Activated naive CD4-positive, alpha-beta T cell treated with anti-CD3 and anti-CD28 coated beads for 36 hours (primary cell): ENCODE measurements around the gene NEK5. TPM values are rescaled to one million over a fixed set of nuclear protein-coding genes. Genes with fewer than 3 reads are reported as not detected.

ENCODE experiments used
- CTCF ChIA-PET: fragments of 350-600 bp; sonication (Branson Sonifier 250); formaldehyde crosslinking; loops from one replicate; lab custom pipeline; 2021; ENCODE audit warnings: antibody characterized with exemption; lab: Charles Lee
- DNase-seq: peaks from one replicate; pipeline ENCODE4 v3.0.0-alpha.2; 2020
- H3K27ac Mint-ChIP-seq: one replicate; pipeline ENCODE4 v1.8.0; 2021; ENCODE audit warnings: mild to moderate bottlenecking, mixed read lengths
- H3K27me3 Mint-ChIP-seq: one replicate; pipeline ENCODE4 v1.8.0; 2021; ENCODE audit warnings: low read depth, mixed read lengths
- H3K36me3 Mint-ChIP-seq: one replicate; pipeline ENCODE4 v1.8.0; 2021; ENCODE audit warnings: low read depth, mixed read lengths
- H3K4me1 Mint-ChIP-seq: one replicate; pipeline ENCODE4 v1.8.0; 2021; ENCODE audit warnings: low read depth, mixed read lengths
- H3K4me3 Mint-ChIP-seq: one replicate; pipeline ENCODE4 v1.8.0; 2021; ENCODE audit warnings: mild to moderate bottlenecking, moderate library complexity, mixed read lengths
- H3K9me3 Mint-ChIP-seq: one replicate; pipeline ENCODE4 v1.8.0; 2021; ENCODE audit warnings: mixed read lengths
- intact Hi-C: fragments of 100-400 bp; cut with micrococcal nuclease; formaldehyde crosslinking; loops from one replicate; pipeline ENCODE4 v1.15.1; 2023
- total RNA-seq, 2 experiments: library from RNA; stranded (reverse); gene quantifications; one replicate each; pipeline ENCODE4 v1.2.3, GENCODE V29; 2021

NEK5 gene
- total RNA-seq, 2 experiments from 2014 or later: 0.10 to 0.14 TPM

DNA sequence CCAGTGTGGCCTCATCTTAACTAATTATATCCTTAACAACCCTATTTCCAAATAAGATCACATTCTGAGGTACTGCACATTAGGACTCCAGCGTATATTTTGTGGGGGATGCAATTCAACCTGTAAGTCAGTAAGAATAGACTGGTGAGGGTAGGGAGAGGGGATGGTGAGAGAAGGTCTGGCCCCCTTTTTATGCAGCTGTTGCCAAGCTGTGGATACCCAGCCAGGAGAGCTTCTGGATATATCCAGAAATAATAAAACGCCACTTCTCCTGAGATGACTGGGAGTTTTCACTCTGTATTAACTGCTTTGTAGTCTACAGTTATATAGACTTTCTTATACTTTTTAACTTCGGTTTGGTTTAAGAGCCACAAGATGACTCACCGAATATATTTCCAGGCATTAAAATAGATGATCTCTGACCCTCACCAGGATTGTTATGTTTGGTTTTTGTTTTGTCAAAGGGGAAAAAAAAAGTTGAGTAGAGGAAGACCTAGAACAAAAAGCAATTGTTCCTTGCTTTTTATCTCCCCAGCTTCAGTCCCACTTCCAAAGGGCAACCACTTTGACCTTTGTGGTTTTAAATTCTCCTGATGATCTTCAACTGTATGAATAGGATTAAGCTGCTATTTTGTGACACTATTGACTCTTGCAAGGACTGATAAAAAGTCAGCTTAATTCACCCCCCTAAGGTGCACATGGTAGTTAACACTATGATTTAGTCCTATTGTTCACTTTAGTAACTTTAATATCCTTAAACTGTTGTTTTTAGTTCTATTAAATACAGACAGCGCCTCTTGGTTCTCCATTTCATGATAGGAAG lies 33.6 kb upstream of the NEK5 start:
- H3K36me3 Mint-ChIP-seq: peaks cover 6% of the 10 kb centered on the region
- H3K4me3 Mint-ChIP-seq: no peak overlapping the region
- DNase-seq: no peak
- H3K4me1 Mint-ChIP-seq: peaks cover 28% of the 10 kb centered on the region
- peaks cover 5% of the 10 kb centered on the region for H3K27me3 Mint-ChIP-seq
- no peaks in the 10 kb centered on the region for H3K9me3 Mint-ChIP-seq
- no peak overlapping the region for H3K27ac Mint-ChIP-seq
- CTCF ChIA-PET: interaction anchor here (1.5 kb wide), 1 partner anchor 11 kb away, joined by 5 read pairs; no protein-coding TSS in a partner anchor
- intact Hi-C loops: no loop called here

GRCh38 chr13:52161181-52161646 lies 32.3 kb upstream of the NEK5 start:
- H3K4me3 Mint-ChIP-seq: no peak overlapping the region
- no peaks in the 10 kb centered on the region for H3K9me3 Mint-ChIP-seq
- intact Hi-C loops: no loop called here
- H3K36me3 Mint-ChIP-seq: peaks cover 1% of the 10 kb centered on the region
- peaks cover 5% of the 10 kb centered on the region for H3K27me3 Mint-ChIP-seq
- CTCF ChIA-PET: no interaction called here
- H3K27ac Mint-ChIP-seq: no peak overlapping the region
- H3K4me1 Mint-ChIP-seq: peaks cover 35% of the 10 kb centered on the region
- no peak for DNase-seq

GRCh38 chr13:52160506-52160905 lies 31.6 kb upstream of the NEK5 start:
- H3K27me3 Mint-ChIP-seq: peaks cover 5% of the 10 kb centered on the region
- peaks cover 35% of the 10 kb centered on the region for H3K4me1 Mint-ChIP-seq
- no peak overlapping the region for H3K4me3 Mint-ChIP-seq
- H3K9me3 Mint-ChIP-seq: no peaks in the 10 kb centered on the region
- no peak for DNase-seq
- CTCF ChIA-PET: interaction anchor here (0.9 to 1.1 kb wide), 2 partner anchors 27 to 345 kb away, joined by 4 to 5 read pairs; no protein-coding TSS in a partner anchor
- H3K36me3 Mint-ChIP-seq: no peaks in the 10 kb centered on the region
- H3K27ac Mint-ChIP-seq: no peak overlapping the region
- intact Hi-C loops: no loop called here

DNA sequence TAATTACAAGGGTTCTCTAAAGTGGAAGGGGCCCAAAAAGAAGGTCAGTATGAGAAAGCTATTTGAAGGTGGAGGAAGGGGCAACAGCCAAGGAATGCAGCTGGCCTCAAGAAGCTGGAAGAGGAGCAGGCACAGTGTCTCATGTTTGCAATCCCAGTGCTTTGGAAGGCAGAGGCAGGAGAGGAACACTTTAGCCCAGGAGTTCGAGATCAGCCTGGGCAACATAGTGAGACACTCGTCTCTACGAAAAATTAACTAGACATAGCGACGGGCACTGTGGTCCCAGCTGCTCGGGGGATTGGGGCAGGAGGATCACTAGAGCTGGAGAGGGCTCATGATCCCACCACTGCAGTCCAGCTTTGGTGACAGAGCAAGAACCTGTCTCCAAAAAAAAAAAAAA lies 31.2 kb upstream of the NEK5 start:
- peaks cover 35% of the 10 kb centered on the region for H3K4me1 Mint-ChIP-seq
- DNase-seq: no peak
- no peaks in the 10 kb centered on the region for H3K9me3 Mint-ChIP-seq
- H3K36me3 Mint-ChIP-seq: no peaks in the 10 kb centered on the region
- CTCF ChIA-PET: interaction anchor here (0.8 to 1.1 kb wide), 3 partner anchors 26 to 344 kb away, joined by 3 to 5 read pairs (median 4); partner anchors contain the start of gene ATP7B
- intact Hi-C loops: no loop called here
- peaks cover 5% of the 10 kb centered on the region for H3K27me3 Mint-ChIP-seq
- no peak overlapping the region for H3K27ac Mint-ChIP-seq
- peak overlapping the region; percentile 79 for H3K4me3 Mint-ChIP-seq

DNA sequence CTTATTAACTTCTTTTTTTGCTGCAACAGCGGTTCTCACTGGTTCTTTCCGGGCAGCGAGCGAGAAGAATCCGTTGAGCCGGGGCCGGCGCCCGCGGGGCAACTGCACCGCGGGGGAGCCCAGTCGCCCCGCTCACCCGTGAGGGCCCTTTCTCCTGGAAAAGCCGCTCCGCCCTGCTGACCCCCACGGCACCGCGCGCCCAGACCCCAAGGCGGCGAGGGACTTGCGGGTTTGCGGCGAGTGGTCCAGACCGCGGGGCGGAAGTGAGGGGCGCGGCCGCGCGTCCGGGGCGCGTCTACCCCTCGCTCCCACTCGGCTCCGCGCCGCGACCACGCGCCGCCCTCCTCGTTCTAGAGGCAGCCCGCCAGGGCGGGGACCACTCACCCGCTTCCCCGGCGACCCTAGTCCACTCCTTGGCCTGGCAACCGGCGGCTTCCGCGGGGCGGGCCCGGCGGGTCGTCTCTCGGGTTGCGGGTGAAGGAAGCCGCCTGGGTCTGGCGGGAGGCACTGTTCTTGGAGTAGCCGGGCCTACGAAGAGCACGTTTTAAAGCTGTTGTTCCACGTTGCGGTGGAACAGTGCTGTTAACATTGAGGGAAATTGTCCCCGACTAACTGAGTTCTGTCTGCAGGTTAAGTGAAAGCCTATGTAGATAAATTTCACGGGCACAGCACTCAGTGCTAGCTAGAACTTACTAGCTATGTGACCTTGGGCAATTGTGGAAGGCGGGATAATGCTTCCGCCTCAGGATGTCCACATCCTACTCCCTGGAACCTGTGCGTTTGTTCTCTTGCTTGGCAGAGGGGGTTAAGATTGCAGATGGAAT lies 30.5 kb upstream of the NEK5 start, which contains the start of gene NEK3:
Gene NEK3 (minus strand): TSS at position 439 of the 824 bp plus-strand sequence. CDS start 3,406 bp downstream, outside the sequence.
- Mint-ChIP-seq H3K4me3 (peak within 1 kb of the TSS; percentile 79), H3K9me3 (no peaks in the 10 kb centered on the region), H3K27me3 (peaks cover 5% of the 10 kb centered on the region), H3K4me1 (peaks cover 35% of the 10 kb centered on the region), H3K27ac (peak within 1 kb of the TSS; percentile 62), H3K36me3 (no peaks in the 10 kb centered on the region)
- CTCF ChIA-PET: interaction anchor here (0.8 to 1.1 kb wide), 2 partner anchors 26 to 148 kb away, joined by 3 to 5 read pairs; partner anchors contain the start of gene ATP7B
- intact Hi-C loops: loop anchor here (1.0 kb wide), 1 partner anchor 35 kb away; no protein-coding TSS in a partner anchor
- peak; percentile 62 for DNase-seq

GRCh38 chr13:52158629-52159158 lies 29.8 kb upstream of the NEK5 start:
- peak overlapping the region; percentile 62 for H3K27ac Mint-ChIP-seq
- CTCF ChIA-PET: no interaction called here
- no peaks in the 10 kb centered on the region for H3K9me3 Mint-ChIP-seq
- H3K4me3 Mint-ChIP-seq: peak overlapping the region; percentile 79
- H3K27me3 Mint-ChIP-seq: peaks cover 5% of the 10 kb centered on the region
- no peak for DNase-seq
- H3K36me3 Mint-ChIP-seq: no peaks in the 10 kb centered on the region
- intact Hi-C loops: loop anchor here (1.0 kb wide), 1 partner anchor 36 kb away; no protein-coding TSS in a partner anchor
- H3K4me1 Mint-ChIP-seq: peaks cover 32% of the 10 kb centered on the region

- no peak overlapping the region for H3K4me3 Mint-ChIP-seq
- H3K4me1 Mint-ChIP-seq: peaks cover 23% of the 10 kb centered on the region
- CTCF ChIA-PET: interaction anchor here (1.6 kb wide), 1 partner anchor 29 kb away, joined by 7 read pairs; no protein-coding TSS in a partner anchor
- no peaks in the 10 kb centered on the region for H3K36me3 Mint-ChIP-seq
- intact Hi-C loops: no loop called here
- H3K27me3 Mint-ChIP-seq: peaks cover 5% of the 10 kb centered on the region
- H3K9me3 Mint-ChIP-seq: no peaks in the 10 kb centered on the region
- DNase-seq: no peak
- H3K27ac Mint-ChIP-seq: no peak overlapping the region
Observed at GRCh38 chr13:52156724-52157261, 27.9 kb upstream of the NEK5 start.

DNA sequence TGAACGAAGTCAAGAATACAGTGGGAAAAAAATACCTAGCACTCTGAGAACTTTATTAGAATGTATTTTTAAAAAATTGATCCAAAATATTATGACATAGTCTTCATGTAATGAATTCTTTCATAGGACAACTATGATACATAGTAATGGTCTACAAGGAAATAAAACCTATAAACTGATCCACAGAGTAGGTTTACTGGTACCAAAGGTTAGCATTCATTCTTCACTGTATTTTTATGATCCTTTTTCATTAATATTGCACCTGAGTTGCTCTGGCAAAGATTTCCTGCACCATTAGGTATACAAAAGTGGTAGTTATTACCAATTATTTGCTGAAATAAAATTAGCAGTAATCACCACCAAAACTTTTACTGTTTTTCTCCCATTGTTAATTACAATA lies 26.3 kb upstream of the NEK5 start:
- CTCF ChIA-PET: no interaction called here
- no peak overlapping the region for H3K4me3 Mint-ChIP-seq
- no peak overlapping the region for H3K27ac Mint-ChIP-seq
- H3K4me1 Mint-ChIP-seq: peaks cover 23% of the 10 kb centered on the region
- no peaks in the 10 kb centered on the region for H3K9me3 Mint-ChIP-seq
- DNase-seq: no peak
- intact Hi-C loops: no loop called here
- no peaks in the 10 kb centered on the region for H3K36me3 Mint-ChIP-seq
- peaks cover 5% of the 10 kb centered on the region for H3K27me3 Mint-ChIP-seq

- CTCF ChIA-PET: no interaction called here
Observed at GRCh38 chr13:52147225-52147624, 18.4 kb upstream of the NEK5 start.

GRCh38 chr13:52141299-52141698 lies 12.4 kb upstream of the NEK5 start:
- no peak overlapping the region for H3K4me3 Mint-ChIP-seq
- no peaks in the 10 kb centered on the region for H3K27me3 Mint-ChIP-seq
- peaks cover 5% of the 10 kb centered on the region for H3K36me3 Mint-ChIP-seq
- no peaks in the 10 kb centered on the region for H3K4me1 Mint-ChIP-seq
- intact Hi-C loops: no loop called here
- H3K27ac Mint-ChIP-seq: no peak overlapping the region
- no peaks in the 10 kb centered on the region for H3K9me3 Mint-ChIP-seq
- no peak for DNase-seq
- CTCF ChIA-PET: interaction anchor here (0.7 kb wide), 1 partner anchor 138 kb away, joined by 3 read pairs; no protein-coding TSS in a partner anchor

More at GRCh38 chr13:52147225-52147624, 18.4 kb upstream of the NEK5 start:
- peaks cover 5% of the 10 kb centered on the region for H3K9me3 Mint-ChIP-seq
- H3K27me3 Mint-ChIP-seq: no peaks in the 10 kb centered on the region
- intact Hi-C loops: no loop called here
- peaks cover 8% of the 10 kb centered on the region for H3K36me3 Mint-ChIP-seq
- no peak for DNase-seq
- no peaks in the 10 kb centered on the region for H3K4me1 Mint-ChIP-seq
- H3K27ac Mint-ChIP-seq: no peak overlapping the region
- no peak overlapping the region for H3K4me3 Mint-ChIP-seq

DNA sequence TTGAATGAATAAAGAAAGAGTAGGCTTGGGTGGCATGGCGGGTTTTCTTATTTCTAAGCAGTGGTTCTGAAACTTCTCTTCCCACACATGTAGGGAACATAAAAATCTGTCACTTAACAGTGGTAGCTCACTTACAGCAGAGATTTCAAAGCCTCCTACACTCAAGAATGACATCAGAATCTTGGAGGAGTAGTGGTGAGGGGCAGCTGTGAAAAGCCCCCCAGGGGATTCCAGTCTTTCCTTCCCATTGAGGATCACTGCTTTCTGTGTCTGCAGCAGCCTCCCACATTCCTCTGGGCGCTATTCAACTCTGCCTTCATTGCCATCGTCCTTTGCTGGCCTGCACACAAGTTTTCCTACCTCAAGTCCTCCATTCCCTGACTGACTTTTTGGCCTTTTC lies 8.6 kb upstream of the NEK5 start:
- no peaks in the 10 kb centered on the region for H3K27me3 Mint-ChIP-seq

More for the DNA sequence above, 8.6 kb upstream of the NEK5 start:
- Mint-ChIP-seq H3K4me1 (no peaks in the 10 kb centered on the region), H3K9me3 (no peaks in the 10 kb centered on the region), H3K36me3 (peaks cover 8% of the 10 kb centered on the region), H3K4me3 (no peak overlapping the region), H3K27ac (no peak overlapping the region)
- intact Hi-C loops: no loop called here
- CTCF ChIA-PET: interaction anchor here (0.6 kb wide), 1 partner anchor 11 kb away, joined by 4 read pairs; no protein-coding TSS in a partner anchor
- no peak for DNase-seq
